H54 (cell line): Measurements from ENCODE around the gene OPCML.

Source experiments
- DNase-seq: peaks from one replicate; pipeline ENCODE4 v3.0.0; 2011; ENCODE audit warnings: low spot score, mixed read lengths; ENCODE audit not compliant: insufficient read length
- FAIRE-seq: peaks from 3 replicates; lab custom pipeline; 2011; peaks lifted over from hg19 to GRCh38; lab: Jason Lieb, UNC
- POLR2A ChIP-seq: IDR thresholded peaks from 2 replicates; pipeline ENCODE4 v1.6.1; 2011; ENCODE audit warnings: low read depth, mild to moderate bottlenecking, low read length

Gene OPCML

GRCh38 chr11:132943357-132943705, 589.0 kb downstream of the OPCML start:
- FAIRE-seq (no peak), DNase-seq (no peak)
- TF ChIP-seq POLR2A = no peak

- DNase-seq = no peak
- no peak for TF ChIP-seq POLR2A
- no peak for FAIRE-seq
These were observed 589.5 kb downstream of the OPCML start for GRCh38 chr11:132942611-132943356.

GRCh38 chr11:132941761-132942160, 590.5 kb downstream of the OPCML start:
- FAIRE-seq (no peak), DNase-seq (no peak)
- TF ChIP-seq POLR2A = no peak

- no peak for FAIRE-seq
- TF ChIP-seq POLR2A = no peak
- no peak for DNase-seq
These were observed 591.2 kb downstream of the OPCML start for GRCh38 chr11:132941024-132941646.

- no peak for FAIRE-seq
- no peak for TF ChIP-seq POLR2A
These were observed 595.3 kb downstream of the OPCML start for GRCh38 chr11:132937016-132937415.

GRCh38 chr11:132935383-132935782, 596.9 kb downstream of the OPCML start:
- TF ChIP-seq POLR2A = no peak
- FAIRE-seq (no peak), DNase-seq (no peak)

More at GRCh38 chr11:132937016-132937415, 595.3 kb downstream of the OPCML start:
- DNase-seq = no peak

GRCh38 chr11:132933703-132934102, 598.6 kb downstream of the OPCML start:
- FAIRE-seq (no peak), DNase-seq (no peak)
- no peak for TF ChIP-seq POLR2A

GRCh38 chr11:132925825-132926469, 606.4 kb downstream of the OPCML start:
- no peak for TF ChIP-seq POLR2A
- FAIRE-seq (no peak), DNase-seq (no peak)

GRCh38 chr11:132921597-132921996, 610.7 kb downstream of the OPCML start:
- TF ChIP-seq POLR2A = no peak
- no peak for DNase-seq
- FAIRE-seq = no peak

GRCh38 chr11:132920451-132921096, 611.7 kb downstream of the OPCML start:
- no peak for FAIRE-seq
- no peak for DNase-seq
- TF ChIP-seq POLR2A = no peak

GRCh38 chr11:132914600-132914999, 617.7 kb downstream of the OPCML start:
- DNase-seq (no peak), FAIRE-seq (no peak)
- no peak for TF ChIP-seq POLR2A

- DNase-seq = no peak
- no peak for TF ChIP-seq POLR2A
These were observed 618.4 kb downstream of the OPCML start for GRCh38 chr11:132913886-132914285.

GRCh38 chr11:132913295-132913694, 619.0 kb downstream of the OPCML start:
- DNase-seq (no peak), FAIRE-seq (no peak)
- no peak for TF ChIP-seq POLR2A

More at GRCh38 chr11:132913886-132914285, 618.4 kb downstream of the OPCML start:
- FAIRE-seq = no peak

GRCh38 chr11:132911186-132911585, 621.1 kb downstream of the OPCML start:
- no peak for TF ChIP-seq POLR2A
- no peak for FAIRE-seq
- no peak for DNase-seq
